Measurements from ENCODE around the gene CENPL.

GRCh38 chr1:173768827-173769226 lies 55.9 kb downstream of the CENPL start:
- TF ChIP-seq POLR2A (IDR thresholded peaks at IDR 0.05) (no peak), CTCF (IDR thresholded peaks at IDR 0.05) (no peak)
